Measurements from ENCODE around the gene THBS1. TPM values are rescaled to one million over a fixed set of nuclear protein-coding genes. Genes with fewer than 3 reads are reported as not detected.

THBS1 gene
- total and polyA plus RNA-seq, 2 donors from 2014 or later: 26.4 to 377 TPM

DNA sequence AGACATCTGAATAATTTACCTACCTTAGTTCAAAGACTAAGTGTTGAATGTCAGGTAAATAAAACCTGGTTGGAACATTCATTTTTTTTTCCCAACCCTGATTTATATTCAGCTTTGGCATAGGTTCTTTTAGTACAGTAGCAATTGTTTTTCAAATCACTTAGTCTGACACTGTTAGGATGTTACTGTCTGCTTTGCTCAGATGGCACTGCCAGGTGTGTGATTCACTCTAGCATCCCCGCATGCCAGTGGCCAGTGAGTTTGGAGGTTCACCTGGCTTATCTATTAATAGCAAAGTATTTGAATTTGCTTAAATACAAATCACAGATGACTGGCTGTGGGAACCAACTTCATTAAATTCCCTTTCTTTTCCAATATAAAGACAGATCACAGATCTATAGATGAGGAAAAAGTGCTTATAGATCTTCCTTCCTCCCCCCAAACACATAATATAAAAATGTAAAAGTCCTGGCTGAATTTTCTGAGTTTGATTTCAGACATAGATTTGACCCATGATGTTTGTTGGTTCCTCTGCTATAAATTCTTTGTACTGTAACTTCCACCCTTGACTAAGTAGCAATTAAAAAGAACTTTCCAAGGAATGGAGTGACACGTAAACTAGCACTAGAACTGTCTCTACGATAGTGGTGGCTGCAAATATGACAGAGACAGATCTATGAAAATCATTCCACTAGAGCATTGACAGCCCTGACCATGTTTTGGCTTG, 3.9 kb downstream of the THBS1 start:
- H3K4me3 ChIP-seq (ENCODE audit: low read length in 3 of 3): peak overlapping the region; percentile 9 to 89 (median 9)
- TF ChIP-seq, protein P1, sequence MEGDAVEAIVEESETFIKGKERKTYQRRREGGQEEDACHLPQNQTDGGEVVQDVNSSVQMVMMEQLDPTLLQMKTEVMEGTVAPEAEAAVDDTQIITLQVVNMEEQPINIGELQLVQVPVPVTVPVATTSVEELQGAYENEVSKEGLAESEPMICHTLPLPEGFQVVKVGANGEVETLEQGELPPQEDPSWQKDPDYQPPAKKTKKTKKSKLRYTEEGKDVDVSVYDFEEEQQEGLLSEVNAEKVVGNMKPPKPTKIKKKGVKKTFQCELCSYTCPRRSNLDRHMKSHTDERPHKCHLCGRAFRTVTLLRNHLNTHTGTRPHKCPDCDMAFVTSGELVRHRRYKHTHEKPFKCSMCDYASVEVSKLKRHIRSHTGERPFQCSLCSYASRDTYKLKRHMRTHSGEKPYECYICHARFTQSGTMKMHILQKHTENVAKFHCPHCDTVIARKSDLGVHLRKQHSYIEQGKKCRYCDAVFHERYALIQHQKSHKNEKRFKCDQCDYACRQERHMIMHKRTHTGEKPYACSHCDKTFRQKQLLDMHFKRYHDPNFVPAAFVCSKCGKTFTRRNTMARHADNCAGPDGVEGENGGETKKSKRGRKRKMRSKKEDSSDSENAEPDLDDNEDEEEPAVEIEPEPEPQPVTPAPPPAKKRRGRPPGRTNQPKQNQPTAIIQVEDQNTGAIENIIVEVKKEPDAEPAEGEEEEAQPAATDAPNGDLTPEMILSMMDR (IDR thresholded peaks at IDR 0.05; ENCODE audit: borderline replicate concordance, extremely low read depth, insufficient read depth): no peak
- peak overlapping the region in 1 of 3 donors; percentile 49 for H3K9ac ChIP-seq (ENCODE audit: low read length in 3 of 3)
- peaks cover 30 to 81% (median 46%) of the 10 kb centered on the region in 3 donors for H3K36me3 ChIP-seq (ENCODE audit: control insufficient read depth in 2 of 3, insufficient read depth in 3 of 3, low read length in 3 of 3)
- no peaks in the 10 kb centered on the region for H3K9me3 ChIP-seq (ENCODE audit: control insufficient read depth in 2 of 3, insufficient read depth in 1 of 3, low read length in 3 of 3)
- H3K27me3 ChIP-seq (ENCODE audit: control insufficient read depth, insufficient read depth, low read length): no peaks in the 10 kb centered on the region
- H3K27ac ChIP-seq (ENCODE audit: low read depth in 2 of 2, low read length in 2 of 2): no peak overlapping the region
- peaks cover 4 to 53% (median 48%) of the 10 kb centered on the region in 3 donors for H3K4me1 ChIP-seq (ENCODE audit: control insufficient read depth in 2 of 3, insufficient read depth in 2 of 3, low read depth in 1 of 3, low read length in 3 of 3)
- FAIRE-seq: no peak
- intact Hi-C loops (cut with DNase I): loop anchor here (10.0 kb wide), 1 partner anchor 880 kb away; no protein-coding TSS in a partner anchor
- DNase-seq: no peak

DNA sequence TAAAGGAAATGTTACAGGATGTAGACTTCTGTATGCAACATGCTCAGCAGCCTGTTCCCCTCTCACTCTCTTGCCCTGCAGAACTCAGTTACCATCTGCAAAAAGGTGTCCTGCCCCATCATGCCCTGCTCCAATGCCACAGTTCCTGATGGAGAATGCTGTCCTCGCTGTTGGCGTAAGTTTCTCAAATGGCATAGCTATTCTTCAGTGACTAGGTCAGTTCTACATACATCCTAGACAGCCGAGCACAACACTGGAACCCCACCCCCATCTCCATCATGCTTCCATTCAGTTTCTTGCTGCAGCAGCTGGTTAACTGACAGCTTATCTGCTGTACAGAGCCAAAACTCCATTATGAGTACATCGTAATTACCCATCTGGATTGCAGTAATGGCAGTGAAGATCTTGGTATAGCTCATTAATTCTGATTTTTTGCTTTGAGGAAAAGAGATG, 4.5 kb downstream of the THBS1 start:
- intact Hi-C loops (cut with DNase I): loop anchor here (10.0 kb wide), 1 partner anchor 881 kb away; no protein-coding TSS in a partner anchor
- Histone ChIP-seq H3K27ac (ENCODE audit: low read depth in 2 of 2, low read length in 2 of 2) (no peak overlapping the region), H3K4me1 (ENCODE audit: control insufficient read depth in 2 of 3, insufficient read depth in 2 of 3, low read depth in 1 of 3, low read length in 3 of 3) (peaks cover 4 to 53% (median 53%) of the 10 kb centered on the region in 3 donors), H3K27me3 (ENCODE audit: control insufficient read depth, insufficient read depth, low read length) (no peaks in the 10 kb centered on the region), H3K36me3 (ENCODE audit: control insufficient read depth in 2 of 3, insufficient read depth in 3 of 3, low read length in 3 of 3) (peaks cover 32 to 86% (median 48%) of the 10 kb centered on the region in 3 donors), H3K9ac (ENCODE audit: low read length in 3 of 3) (no peak overlapping the region), H3K4me3 (ENCODE audit: low read length in 3 of 3) (peak overlapping the region in 2 of 3 donors; percentile 9 to 89), H3K9me3 (ENCODE audit: control insufficient read depth in 2 of 3, insufficient read depth in 1 of 3, low read length in 3 of 3) (no peaks in the 10 kb centered on the region)
- no peak for DNase-seq
- TF ChIP-seq, protein P1 (IDR thresholded peaks at IDR 0.05; ENCODE audit: borderline replicate concordance, extremely low read depth, insufficient read depth): no peak
- no peak for FAIRE-seq

DNA sequence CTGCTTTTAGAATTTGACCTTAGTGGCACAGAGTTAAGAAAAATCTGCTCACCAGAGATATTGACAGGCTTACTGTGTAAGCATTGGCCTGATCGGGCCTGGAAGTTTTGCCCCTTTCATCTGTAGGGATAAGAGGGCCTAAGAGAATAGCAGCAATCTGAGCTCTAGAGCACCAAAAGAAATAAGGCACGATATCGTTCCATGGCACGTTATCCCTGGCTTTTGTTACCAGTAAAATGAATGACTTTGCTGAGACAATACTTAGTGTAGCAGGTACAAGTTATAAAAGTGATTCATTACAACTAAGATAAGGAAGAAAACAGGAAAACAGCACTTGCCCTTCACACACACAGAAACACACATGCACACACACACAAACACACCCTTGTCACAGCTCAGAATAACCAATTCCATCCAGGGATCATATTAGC, 5.0 kb downstream of the THBS1 start:
- H3K36me3 ChIP-seq (ENCODE audit: control insufficient read depth in 2 of 3, insufficient read depth in 3 of 3, low read length in 3 of 3): peaks cover 35 to 91% (median 50%) of the 10 kb centered on the region in 3 donors
- H3K4me3 ChIP-seq (ENCODE audit: low read length in 3 of 3): peak overlapping the region in 1 of 3 donors; percentile 89
- no peak for FAIRE-seq
- peaks cover 4 to 53% (median 53%) of the 10 kb centered on the region in 3 donors for H3K4me1 ChIP-seq (ENCODE audit: control insufficient read depth in 2 of 3, insufficient read depth in 2 of 3, low read depth in 1 of 3, low read length in 3 of 3)
- H3K27me3 ChIP-seq (ENCODE audit: control insufficient read depth, insufficient read depth, low read length): no peaks in the 10 kb centered on the region
- intact Hi-C loops (cut with DNase I): loop anchor here (10.0 kb wide), 1 partner anchor 881 kb away; no protein-coding TSS in a partner anchor
- TF ChIP-seq, protein P1 (IDR thresholded peaks at IDR 0.05; ENCODE audit: borderline replicate concordance, extremely low read depth, insufficient read depth): no peak
- no peaks in the 10 kb centered on the region for H3K9me3 ChIP-seq (ENCODE audit: control insufficient read depth in 2 of 3, insufficient read depth in 1 of 3, low read length in 3 of 3)
- H3K27ac ChIP-seq (ENCODE audit: low read depth in 2 of 2, low read length in 2 of 2): peak overlapping the region in 1 of 2 donors; percentile 3
- no peak for DNase-seq
- peak overlapping the region in 1 of 3 donors; percentile 17 for H3K9ac ChIP-seq (ENCODE audit: low read length in 3 of 3)

Data from kidney (tissue), 14 donors.